ENCODE measurements around the gene SOD2.
"Not testable (repeated sequence)": the region's sequence is repeated elsewhere in the genome, so short reads cannot be mapped to it uniquely, and the experiment has no call there.

The SOD2 gene

DNA sequence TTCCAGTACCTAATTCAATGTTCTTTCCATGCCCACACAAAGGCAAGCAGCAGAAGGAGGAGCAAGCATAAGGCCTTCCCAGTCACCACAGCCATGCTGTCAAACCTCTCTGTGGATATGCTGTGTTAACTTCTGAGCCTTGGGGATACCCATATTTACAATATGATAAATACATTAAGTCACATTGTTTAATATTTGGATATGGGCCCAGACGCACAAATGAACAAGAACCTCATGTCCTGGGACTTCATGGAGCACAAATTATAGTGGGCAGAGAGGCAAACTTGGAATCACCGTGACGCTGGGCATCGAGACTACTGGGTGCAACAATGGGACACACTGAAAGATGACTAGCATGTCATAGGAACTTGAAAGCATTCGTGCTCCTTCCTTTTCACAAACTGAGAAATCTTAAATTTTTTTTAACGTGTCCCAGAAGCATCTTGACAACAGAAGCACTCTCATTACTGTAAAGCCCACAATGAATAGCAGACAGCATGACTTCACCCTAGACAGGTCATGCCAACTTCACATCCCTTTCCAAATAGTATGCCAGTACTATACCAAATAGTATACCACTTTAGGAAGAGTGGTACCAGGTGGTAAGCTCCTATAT lies 16.0 kb downstream of the SOD2 start:
- no peak overlapping the region for H3K27ac ChIP-seq (ENCODE audit: low read depth, low read length)
- no peak overlapping the region for H3K9ac ChIP-seq (ENCODE audit: low read length)
- no peaks in the 10 kb centered on the region for H3K27me3 ChIP-seq (ENCODE audit: control insufficient read depth, insufficient read depth, low read length)
- no peaks in the 10 kb centered on the region for H3K4me1 ChIP-seq (ENCODE audit: control insufficient read depth, insufficient read depth, low read length)
- H3K36me3 ChIP-seq (ENCODE audit: control insufficient read depth, insufficient read depth, low read length): peaks cover 3% of the 10 kb centered on the region
- no peak overlapping the region for H3K4me3 ChIP-seq (ENCODE audit: low read length)

DNA sequence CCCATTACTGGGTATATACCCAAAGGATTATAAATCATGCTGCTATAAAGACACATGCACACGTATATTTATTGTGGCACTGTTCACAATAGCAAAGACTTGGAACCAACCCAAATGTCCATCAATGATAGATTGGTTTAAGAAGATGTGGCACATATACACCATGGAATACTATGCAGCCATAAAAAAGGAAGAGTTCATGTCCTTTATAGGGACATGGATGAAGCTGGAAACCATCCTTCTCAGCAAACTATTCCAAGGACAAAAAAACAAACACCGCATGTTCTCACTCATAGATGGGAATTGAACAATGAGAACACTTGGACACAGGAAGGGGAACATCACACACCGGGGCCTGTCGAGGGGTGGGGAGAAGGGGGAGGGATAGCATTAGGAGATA lies 16.8 kb downstream of the SOD2 start:
- H3K9ac ChIP-seq (ENCODE audit: low read length); H3K4me1 ChIP-seq (ENCODE audit: control insufficient read depth, insufficient read depth, low read length); H3K27ac ChIP-seq (ENCODE audit: low read depth, low read length); H3K36me3 ChIP-seq (ENCODE audit: control insufficient read depth, insufficient read depth, low read length); H3K4me3 ChIP-seq (ENCODE audit: low read length); H3K27me3 ChIP-seq (ENCODE audit: control insufficient read depth, insufficient read depth, low read length): not testable (repeated sequence)

DNA sequence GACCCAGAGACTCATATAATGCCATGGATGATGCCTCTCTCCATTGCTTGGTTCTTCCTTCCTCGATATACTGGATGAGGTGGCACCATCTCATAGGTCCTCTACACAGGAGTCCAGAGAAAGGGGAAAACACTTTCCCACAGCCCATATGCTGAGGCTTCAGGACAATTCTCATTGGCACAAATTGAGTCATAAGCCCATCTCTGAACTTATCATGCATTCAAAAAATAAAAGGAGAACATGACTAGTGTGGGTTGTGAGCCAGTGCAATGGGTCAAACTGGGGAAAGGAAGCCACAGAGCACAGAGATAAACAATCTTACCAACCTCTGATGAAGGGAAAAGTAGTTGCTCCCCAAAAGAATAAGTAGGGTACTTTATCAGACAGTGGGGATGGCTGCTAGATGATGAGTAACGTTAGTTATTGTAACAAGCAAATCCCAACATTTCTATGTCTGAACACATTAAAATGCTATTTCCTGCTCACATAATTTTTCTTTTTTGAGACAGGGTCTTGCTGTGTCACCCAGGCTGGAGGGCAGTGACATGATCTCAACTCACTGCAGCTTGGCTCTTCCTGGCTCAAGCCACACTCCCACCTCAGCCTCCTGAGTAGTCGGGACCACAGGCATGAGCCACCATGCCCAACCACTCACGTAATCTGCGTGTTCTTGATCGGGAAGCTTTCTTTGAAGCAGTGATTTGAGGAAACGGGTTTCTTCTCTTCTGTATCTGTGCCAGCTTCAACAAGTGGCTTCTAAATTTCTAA lies 27.0 kb downstream of the SOD2 start:
- Histone ChIP-seq H3K27me3 (ENCODE audit: control insufficient read depth, insufficient read depth, low read length) (no peaks in the 10 kb centered on the region), H3K36me3 (ENCODE audit: control insufficient read depth, insufficient read depth, low read length) (no peaks in the 10 kb centered on the region), H3K4me3 (ENCODE audit: low read length) (no peak overlapping the region), H3K27ac (ENCODE audit: low read depth, low read length) (no peak overlapping the region), H3K4me1 (ENCODE audit: control insufficient read depth, insufficient read depth, low read length) (no peaks in the 10 kb centered on the region), H3K9ac (ENCODE audit: low read length) (no peak overlapping the region)

DNA sequence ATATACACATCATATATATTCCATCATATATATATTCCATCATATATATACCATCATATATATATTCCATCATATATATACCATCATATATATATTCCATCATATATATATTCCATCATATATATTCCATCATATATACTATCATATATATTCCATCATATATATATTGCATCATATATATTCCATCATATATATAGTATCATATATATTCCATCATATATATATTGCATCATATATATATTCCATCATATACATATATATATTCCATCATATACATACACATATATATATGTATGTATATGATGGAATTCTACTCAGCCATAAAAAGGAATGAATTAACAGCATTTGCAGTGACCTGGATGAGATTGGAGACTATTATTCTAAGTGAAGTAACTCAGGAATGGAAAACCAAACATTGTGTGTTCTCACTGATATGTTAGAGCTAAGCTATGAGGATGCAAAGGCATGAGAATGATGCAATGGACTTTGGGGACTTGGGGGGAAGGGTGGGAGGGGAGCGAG lies 29.6 kb downstream of the SOD2 start:
- not testable (repeated sequence) for H3K27ac ChIP-seq (ENCODE audit: low read depth, low read length); H3K27me3 ChIP-seq (ENCODE audit: control insufficient read depth, insufficient read depth, low read length); H3K4me1 ChIP-seq (ENCODE audit: control insufficient read depth, insufficient read depth, low read length); H3K4me3 ChIP-seq (ENCODE audit: low read length); H3K36me3 ChIP-seq (ENCODE audit: control insufficient read depth, insufficient read depth, low read length); H3K9ac ChIP-seq (ENCODE audit: low read length)

DNA sequence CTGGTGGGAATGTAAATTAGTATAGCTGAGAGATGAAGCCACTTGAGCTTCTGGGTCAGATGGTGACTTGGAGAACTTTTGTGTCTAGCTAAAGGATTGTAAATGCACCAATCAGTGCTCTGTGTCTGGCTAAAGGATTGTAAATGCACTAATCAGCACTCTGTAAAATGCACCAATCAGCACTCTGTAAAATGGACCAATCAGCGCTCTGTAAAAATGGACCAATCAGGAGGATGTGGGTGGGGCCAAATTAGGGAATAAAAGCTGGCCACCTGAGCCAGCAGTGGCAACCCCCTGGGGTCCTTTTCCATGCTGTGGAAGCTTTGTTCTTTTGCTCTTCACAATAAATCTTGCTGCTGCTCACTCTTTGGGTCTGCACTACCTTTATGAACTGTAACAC lies 31.1 kb downstream of the SOD2 start:
- H3K9ac ChIP-seq (ENCODE audit: low read length); H3K4me3 ChIP-seq (ENCODE audit: low read length); H3K27me3 ChIP-seq (ENCODE audit: control insufficient read depth, insufficient read depth, low read length); H3K27ac ChIP-seq (ENCODE audit: low read depth, low read length); H3K4me1 ChIP-seq (ENCODE audit: control insufficient read depth, insufficient read depth, low read length); H3K36me3 ChIP-seq (ENCODE audit: control insufficient read depth, insufficient read depth, low read length): not testable (repeated sequence)

DNA sequence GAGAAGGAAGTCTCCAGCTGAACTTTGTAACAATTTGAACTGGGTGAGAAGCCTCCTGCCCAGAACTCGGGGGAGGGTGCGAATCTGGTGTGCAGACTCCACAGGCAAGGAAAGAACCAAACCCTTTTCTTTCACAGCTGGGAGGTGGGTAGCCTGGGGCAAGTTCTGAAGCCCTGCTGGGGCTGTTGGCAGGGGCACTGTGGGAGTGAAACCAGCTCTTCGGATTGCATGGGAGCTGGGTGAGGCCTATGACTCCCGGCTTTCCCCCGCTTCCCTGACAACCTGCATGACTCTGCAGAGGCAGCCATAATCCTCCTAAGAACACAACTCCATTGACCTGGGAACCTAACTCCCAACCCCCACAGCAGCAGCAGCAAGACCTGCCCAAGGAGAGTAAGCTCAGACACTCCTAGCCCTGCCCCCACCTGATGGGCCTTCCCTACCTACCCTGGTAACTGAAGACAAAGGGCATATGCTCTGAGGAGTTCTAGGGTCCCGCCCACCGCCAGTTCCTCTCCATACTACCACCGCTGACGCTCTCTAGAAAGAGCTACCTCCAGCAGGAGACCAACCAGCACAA lies 37.5 kb downstream of the SOD2 start:
- H3K27me3 ChIP-seq (ENCODE audit: control insufficient read depth, insufficient read depth, low read length): no peaks in the 10 kb centered on the region

DNA sequence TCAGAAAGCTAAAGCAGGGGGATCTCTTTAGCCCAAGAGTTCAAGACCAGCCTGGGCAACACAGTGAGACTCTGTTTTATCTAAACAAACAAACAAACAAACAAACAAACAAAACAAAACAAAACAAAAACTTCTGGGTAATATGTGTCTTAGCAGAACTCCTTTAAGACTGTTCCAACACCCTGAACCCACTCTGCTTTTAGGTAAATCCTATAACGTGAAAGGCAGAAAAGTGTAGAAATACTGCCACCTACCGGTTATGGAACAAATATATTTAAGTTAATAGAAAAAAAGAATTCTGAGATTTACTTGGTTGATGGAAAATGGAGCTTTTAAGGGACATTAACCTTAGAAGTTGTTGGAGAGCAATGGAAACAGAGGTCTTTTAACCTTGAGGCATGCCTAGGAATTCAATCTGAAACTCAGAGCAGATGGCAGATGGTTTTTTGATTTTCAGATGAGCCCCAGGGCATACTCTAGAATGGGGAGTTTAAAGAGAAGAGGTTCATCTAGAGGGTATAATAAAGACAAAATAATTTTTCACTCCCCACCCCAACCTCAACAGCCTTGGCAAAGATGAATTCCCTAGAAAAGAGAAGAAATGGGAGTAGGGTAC lies 38.5 kb downstream of the SOD2 start:
- Histone ChIP-seq H3K4me3 (ENCODE audit: low read length) (no peak overlapping the region), H3K9ac (ENCODE audit: low read length) (no peak overlapping the region), H3K27me3 (ENCODE audit: control insufficient read depth, insufficient read depth, low read length) (no peaks in the 10 kb centered on the region), H3K27ac (ENCODE audit: low read depth, low read length) (no peak overlapping the region), H3K36me3 (ENCODE audit: control insufficient read depth, insufficient read depth, low read length) (no peaks in the 10 kb centered on the region), H3K4me1 (ENCODE audit: control insufficient read depth, insufficient read depth, low read length) (no peaks in the 10 kb centered on the region)

More for the DNA sequence above, 37.5 kb downstream of the SOD2 start:
- H3K4me1 ChIP-seq (ENCODE audit: control insufficient read depth, insufficient read depth, low read length): no peaks in the 10 kb centered on the region
- H3K9ac ChIP-seq (ENCODE audit: low read length): no peak overlapping the region
- H3K4me3 ChIP-seq (ENCODE audit: low read length): no peak overlapping the region
- no peak overlapping the region for H3K27ac ChIP-seq (ENCODE audit: low read depth, low read length)
- no peaks in the 10 kb centered on the region for H3K36me3 ChIP-seq (ENCODE audit: control insufficient read depth, insufficient read depth, low read length)

DNA sequence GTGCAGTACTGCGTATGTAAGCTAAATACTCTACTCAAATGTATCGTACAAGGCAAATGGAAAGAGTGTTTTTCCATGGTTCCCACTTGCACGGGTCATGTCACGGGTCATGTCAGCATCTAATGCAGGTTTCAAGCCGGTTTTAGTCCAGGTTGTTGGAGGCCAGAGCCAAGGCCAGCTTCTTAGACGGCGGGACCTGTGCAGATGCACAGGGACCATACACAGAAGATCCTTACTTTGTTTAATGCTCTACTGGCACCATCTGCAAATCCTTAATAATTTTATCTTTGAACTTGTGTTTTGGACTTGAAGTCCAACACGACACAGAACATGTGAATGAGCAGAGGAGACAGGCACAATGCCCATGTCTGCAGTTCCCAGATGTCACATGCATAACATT lies 42.7 kb downstream of the SOD2 start:
- no peak overlapping the region for H3K4me3 ChIP-seq (ENCODE audit: low read length)
- no peak overlapping the region for H3K9ac ChIP-seq (ENCODE audit: low read length)
- no peak overlapping the region for H3K27ac ChIP-seq (ENCODE audit: low read depth, low read length)
- H3K27me3 ChIP-seq (ENCODE audit: control insufficient read depth, insufficient read depth, low read length): no peaks in the 10 kb centered on the region
- no peaks in the 10 kb centered on the region for H3K4me1 ChIP-seq (ENCODE audit: control insufficient read depth, insufficient read depth, low read length)
- H3K36me3 ChIP-seq (ENCODE audit: control insufficient read depth, insufficient read depth, low read length): no peaks in the 10 kb centered on the region

DNA sequence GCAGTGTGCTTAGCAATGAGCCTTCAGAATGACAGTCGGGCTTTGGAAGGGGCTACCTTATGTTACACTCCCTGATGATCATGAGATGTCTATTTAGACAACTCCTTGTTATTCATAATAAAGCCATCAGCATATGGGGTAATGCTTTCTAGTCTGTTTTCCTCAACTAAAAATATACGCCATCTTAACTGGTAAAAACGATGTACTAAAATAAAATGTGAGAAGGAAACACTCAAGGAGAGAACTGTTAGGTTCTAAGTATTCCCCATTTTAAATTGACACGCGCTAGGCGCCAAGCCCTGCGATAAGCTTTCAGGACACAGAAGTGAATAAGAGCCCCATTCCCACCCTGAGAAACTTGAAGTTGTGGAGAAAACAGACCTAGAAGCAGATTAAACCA lies 43.6 kb downstream of the SOD2 start:
- H3K36me3 ChIP-seq (ENCODE audit: control insufficient read depth, insufficient read depth, low read length): no peaks in the 10 kb centered on the region
- H3K27ac ChIP-seq (ENCODE audit: low read depth, low read length): no peak overlapping the region
- H3K9ac ChIP-seq (ENCODE audit: low read length): no peak overlapping the region
- H3K4me3 ChIP-seq (ENCODE audit: low read length): no peak overlapping the region
- no peaks in the 10 kb centered on the region for H3K4me1 ChIP-seq (ENCODE audit: control insufficient read depth, insufficient read depth, low read length)
- H3K27me3 ChIP-seq (ENCODE audit: control insufficient read depth, insufficient read depth, low read length): no peaks in the 10 kb centered on the region

DNA sequence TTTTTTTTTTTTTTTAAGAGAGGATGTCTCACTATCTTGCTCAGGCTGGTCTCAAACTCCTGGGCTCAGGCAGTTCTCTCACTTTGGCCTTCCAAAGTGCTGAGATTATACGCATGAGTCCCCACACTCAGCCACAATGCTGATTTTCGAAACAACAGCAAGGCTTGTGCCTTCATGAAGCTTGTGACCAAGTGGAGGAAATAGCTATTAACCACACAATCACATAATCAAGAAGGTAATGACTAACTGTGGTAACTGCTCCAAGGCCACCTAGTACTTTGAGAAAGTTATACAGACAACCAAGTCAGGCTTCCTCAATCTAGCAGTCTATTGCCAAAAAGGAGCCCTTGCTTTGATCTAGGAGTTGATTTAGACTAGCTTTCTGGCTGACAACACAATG lies 46.3 kb downstream of the SOD2 start:
- H3K9ac ChIP-seq (ENCODE audit: low read length): no peak overlapping the region
- no peaks in the 10 kb centered on the region for H3K27me3 ChIP-seq (ENCODE audit: control insufficient read depth, insufficient read depth, low read length)
- no peak overlapping the region for H3K27ac ChIP-seq (ENCODE audit: low read depth, low read length)
- H3K36me3 ChIP-seq (ENCODE audit: control insufficient read depth, insufficient read depth, low read length): no peaks in the 10 kb centered on the region
- H3K4me1 ChIP-seq (ENCODE audit: control insufficient read depth, insufficient read depth, low read length): no peaks in the 10 kb centered on the region
- no peak overlapping the region for H3K4me3 ChIP-seq (ENCODE audit: low read length)

DNA sequence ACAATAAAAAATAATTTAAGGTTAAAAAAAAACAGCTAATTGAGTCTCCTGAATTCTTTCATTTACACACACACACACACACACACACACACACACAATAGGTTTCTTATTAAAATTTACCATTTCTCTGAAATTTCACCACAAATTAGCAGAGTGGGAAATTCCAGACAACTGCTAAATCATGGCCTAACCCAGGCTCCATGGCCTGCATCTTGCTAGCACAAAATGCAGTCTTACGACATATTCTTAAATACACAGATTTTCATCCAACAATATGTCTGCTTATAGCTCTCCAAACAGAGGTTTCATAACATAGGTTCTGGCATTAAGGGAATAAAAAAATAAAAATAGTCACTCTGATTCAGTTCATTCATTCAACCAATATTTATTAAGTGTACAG lies 46.9 kb downstream of the SOD2 start:
- Histone ChIP-seq H3K36me3 (ENCODE audit: control insufficient read depth, insufficient read depth, low read length) (no peaks in the 10 kb centered on the region), H3K4me1 (ENCODE audit: control insufficient read depth, insufficient read depth, low read length) (no peaks in the 10 kb centered on the region), H3K9ac (ENCODE audit: low read length) (no peak overlapping the region), H3K27me3 (ENCODE audit: control insufficient read depth, insufficient read depth, low read length) (no peaks in the 10 kb centered on the region), H3K4me3 (ENCODE audit: low read length) (no peak overlapping the region), H3K27ac (ENCODE audit: low read depth, low read length) (no peak overlapping the region)

DNA sequence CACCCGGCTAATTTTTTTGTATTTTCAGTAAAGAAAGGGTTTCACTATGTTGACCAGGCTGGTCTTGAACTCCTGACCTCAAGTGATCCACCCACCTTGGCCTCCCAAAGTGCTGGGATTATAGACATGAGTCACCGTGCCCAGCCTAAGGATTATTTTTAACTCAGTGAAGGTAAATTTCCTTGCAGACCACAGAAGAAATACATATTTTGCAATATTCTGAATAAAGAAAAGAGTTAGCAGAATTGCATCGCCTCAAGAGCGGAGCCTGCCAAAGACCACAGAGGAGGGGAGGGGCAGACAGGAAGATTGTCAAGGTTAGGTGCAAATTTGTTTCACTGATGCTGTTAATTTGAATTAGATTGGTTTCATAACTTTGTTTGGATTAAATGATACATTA lies 47.4 kb downstream of the SOD2 start:
- no peak overlapping the region for H3K27ac ChIP-seq (ENCODE audit: low read depth, low read length)
- no peak overlapping the region for H3K9ac ChIP-seq (ENCODE audit: low read length)
- no peaks in the 10 kb centered on the region for H3K36me3 ChIP-seq (ENCODE audit: control insufficient read depth, insufficient read depth, low read length)
- no peaks in the 10 kb centered on the region for H3K27me3 ChIP-seq (ENCODE audit: control insufficient read depth, insufficient read depth, low read length)
- H3K4me1 ChIP-seq (ENCODE audit: control insufficient read depth, insufficient read depth, low read length): no peaks in the 10 kb centered on the region
- H3K4me3 ChIP-seq (ENCODE audit: low read length): no peak overlapping the region
